Dermis microvascular lymphatic vessel endothelial cell (primary cell): ENCODE data around the gene AADAC. TPM values are rescaled to one million over a fixed set of nuclear protein-coding genes. Genes with fewer than 3 reads are reported as not detected.
"Not testable (repeated sequence)": the region's sequence is repeated elsewhere in the genome, so short reads cannot be mapped to it uniquely, and the experiment has no call there.

Experiments
- DNase-seq, 2 donors: peaks; one replicate each; pipeline versions ENCODE4 v3.0.0 to v3.0.0-alpha.2; 2010; ENCODE audit warnings: low read depth in 2 of 2
- total RNA-seq: library from RNA; depleted of rRNA; stranded (reverse); fragments of >200 nt; gene quantifications from 2 replicates; pipeline ENCODE4 v1.2.1, GENCODE V29; 2014

Gene AADAC
- total RNA-seq, 1 donor from 2014 or later = under 0.01 TPM

- DNase-seq = no peak
Measured at GRCh38 chr3:151852074-151852811, 38.3 kb downstream of the AADAC start.

DNA sequence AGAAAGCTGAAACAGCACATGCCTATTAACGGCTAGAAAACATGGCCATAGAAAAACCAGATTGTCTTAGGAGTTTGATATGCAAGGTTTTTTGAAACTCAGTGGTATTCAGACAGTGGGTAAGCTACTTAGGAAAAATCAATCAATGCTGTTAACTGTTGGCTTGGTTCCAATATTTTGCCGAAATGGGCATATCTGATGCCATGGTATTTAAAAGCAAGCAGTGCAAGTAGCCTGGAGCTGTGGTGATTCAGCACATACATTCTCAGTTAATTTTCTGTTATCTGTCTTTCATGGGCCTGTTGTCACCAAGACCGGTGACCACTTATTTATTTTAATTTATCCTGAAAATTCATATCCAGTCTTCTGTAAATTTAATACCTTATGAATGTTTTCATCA lies 42.2 kb downstream of the AADAC start:
- DNase-seq = no peak

DNA sequence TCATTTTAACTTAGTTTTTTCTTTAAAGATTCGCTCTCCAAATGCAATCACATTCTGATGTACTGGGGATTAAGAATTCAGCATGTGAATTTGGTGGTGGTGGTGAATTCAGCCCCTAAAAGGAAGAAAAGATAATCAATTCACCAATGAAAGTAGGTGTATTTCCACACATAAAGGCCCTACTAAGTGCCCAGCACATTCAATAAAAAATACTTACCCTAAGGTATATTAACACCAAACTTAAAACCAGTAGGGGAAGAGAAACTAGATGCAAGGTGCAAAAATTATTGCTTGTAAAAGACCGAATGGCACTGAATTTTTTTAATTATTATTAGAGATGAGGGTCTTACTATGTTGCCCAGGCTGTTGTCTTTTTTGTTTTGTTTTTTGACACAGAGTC lies 42.7 kb downstream of the AADAC start:
- DNase-seq = no peak

GRCh38 chr3:151859233-151859673 lies 45.3 kb downstream of the AADAC start:
- no peak for DNase-seq

DNA sequence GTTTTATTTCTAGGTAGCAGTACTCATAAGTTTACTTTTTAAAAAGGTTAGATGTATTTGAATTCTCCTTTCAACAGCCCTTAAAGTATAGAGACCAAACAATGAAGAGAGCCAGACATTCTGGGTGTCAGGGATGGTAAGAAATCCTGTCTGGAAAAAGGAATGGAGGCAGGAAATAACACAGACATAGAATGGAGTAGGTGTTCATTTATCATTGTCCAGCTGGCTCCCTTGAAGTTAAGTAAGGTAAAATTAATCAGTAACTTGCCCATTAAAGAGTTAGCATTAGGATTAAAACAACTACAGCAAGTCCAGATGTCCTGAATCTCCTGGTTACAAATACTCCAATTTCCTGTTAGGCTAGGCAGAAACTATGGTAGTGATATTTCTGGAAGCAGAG lies 46.0 kb downstream of the AADAC start:
- DNase-seq = no peak

- DNase-seq = no peak
Measured at GRCh38 chr3:151863611-151864010, 49.7 kb downstream of the AADAC start.

- DNase-seq = peak in 1 of 2 donors; percentile 40
Measured at GRCh38 chr3:151864423-151865101, 50.6 kb downstream of the AADAC start.

DNA sequence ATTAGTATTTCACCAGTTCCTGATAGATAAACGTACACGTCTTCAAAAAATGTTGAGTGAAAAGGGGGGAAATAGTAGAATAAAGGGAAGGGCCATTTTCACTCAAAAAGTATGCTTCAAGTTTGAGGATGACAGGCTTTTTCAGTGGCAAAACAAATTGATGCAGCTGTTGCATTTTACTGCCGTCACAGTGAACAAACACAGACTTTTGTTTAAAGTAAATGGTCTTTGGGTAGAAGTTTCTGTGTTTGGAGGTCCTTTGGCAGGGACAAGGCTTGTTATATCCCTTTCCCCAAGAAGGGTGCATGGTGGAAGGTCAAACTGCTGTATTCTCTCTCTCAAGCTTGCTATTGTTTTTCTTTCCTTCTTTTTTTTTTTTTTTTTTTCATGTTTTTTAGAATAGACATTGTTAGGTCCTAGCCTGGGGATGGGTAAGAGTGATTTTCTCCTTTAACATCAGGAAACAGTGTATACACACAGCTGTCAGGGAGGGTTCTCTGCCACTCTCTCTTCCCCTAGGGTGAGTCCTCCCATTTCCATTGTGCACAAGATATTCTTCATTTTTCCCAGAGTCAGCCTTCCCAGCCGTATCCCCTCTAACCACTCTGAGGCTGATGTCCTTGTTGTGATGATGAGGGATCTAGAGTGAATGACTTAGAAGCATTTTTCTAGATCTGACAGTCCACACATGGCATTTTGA lies 52.9 kb downstream of the AADAC start:
- peak in 1 of 2 donors; percentile 30 for DNase-seq

DNA sequence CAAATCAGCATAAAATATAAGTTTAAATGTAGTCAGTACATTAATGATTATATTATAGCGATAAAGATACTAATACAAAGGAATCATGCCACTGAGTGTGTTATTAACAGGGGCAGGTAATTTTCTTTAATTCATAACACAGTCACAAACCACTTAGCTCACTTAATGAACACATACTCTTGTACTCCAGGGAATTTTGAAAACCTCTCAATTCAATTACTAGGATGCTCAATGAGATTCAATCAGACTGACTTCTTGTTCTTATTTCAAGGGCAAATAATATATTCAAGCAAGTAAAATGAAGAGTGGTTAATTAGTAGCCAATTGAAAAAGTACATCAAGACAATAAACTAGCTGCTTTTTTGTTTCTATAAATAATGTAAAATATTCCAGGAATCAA lies 53.8 kb downstream of the AADAC start:
- no peak for DNase-seq

GRCh38 chr3:151869181-151869580 lies 55.3 kb downstream of the AADAC start:
- no peak for DNase-seq

GRCh38 chr3:151871639-151872468 lies 57.9 kb downstream of the AADAC start:
- DNase-seq = peak in 1 of 2 donors; percentile 70

DNA sequence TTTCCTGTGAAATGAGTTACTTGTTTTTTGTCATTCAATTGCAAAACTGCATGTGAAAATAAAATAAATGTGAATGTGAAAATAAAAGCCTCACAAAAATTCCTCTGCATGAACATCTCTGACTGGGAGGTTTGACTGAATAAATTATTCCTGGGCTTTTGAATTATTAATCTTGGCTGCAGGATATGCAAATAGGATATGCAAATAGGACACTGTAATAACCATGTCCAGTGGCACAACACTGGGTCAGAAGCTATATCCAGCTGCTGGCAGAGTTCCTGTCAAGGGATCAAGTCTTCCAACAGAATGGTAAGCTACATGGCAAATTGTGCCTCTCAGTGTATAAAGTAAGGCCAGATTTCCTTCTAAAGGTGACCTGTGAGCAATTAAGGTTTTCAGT lies 59.5 kb downstream of the AADAC start, which contains the start of gene SUCNR1:
Gene SUCNR1 (plus strand): TSS at position 246 of the 400 bp plus-strand sequence. CDS start 6,250 bp downstream, outside the sequence.
- no peak for DNase-seq

- not testable (repeated sequence) for DNase-seq
Measured at GRCh38 chr3:151874079-151874478, 60.2 kb downstream of the AADAC start.

DNA sequence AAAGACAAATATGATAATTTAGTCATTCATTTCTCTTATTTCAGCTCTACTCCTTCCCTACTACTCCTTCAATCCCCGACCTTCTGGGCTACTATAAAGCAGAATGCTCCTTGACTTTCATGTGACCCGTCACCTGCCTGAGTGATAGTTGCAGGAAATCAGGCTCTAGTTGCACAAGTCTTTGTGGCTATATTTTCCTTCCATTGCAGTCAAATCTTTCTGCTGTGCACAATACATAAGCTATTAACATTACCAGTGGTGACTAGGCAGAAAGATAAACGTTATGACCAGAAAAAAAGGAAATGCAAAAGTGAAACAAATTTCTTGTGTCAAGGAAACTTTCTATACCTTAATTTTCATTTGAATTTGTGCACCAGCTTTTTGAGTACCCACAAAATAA lies 61.8 kb downstream of the AADAC start:
- DNase-seq = no peak

DNA sequence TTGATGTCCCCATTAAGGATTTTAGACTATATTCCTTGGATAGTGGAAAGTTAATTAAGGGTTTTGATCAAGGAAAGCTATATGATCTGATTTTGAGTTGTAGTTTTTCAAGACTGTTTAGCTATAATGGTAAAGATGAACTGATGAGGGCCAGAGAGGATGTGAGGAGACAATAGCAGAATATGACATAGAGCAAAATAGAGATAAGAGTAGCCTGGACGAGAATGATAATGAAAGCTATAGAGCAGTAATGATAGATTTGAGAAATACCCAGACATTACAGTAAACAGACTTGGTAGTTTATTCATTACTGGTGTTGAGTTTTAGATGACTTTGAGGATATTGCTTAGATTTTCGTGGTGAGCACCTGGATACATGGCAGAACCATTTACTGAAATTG lies 63.4 kb downstream of the AADAC start:
- DNase-seq = no peak

Other genes starting within 250 kb of the AADAC start
- gene AADACL2, start 80.2 kb upstream of the AADAC start, total RNA-seq = not detected in 2 replicates
- not detected in 2 replicates for gene SUCNR1, start 59.5 kb downstream of the AADAC start, total RNA-seq